ENCODE results near the gene TMEM220. TPM values are rescaled to one million over a fixed set of nuclear protein-coding genes. Genes with fewer than 3 reads are reported as not detected.
A peak's percentile ranks its signal among the peaks of the same experiment; 100 is the strongest.

The TMEM220 gene
- total and polyA plus RNA-seq, 2 experiments from 2014 or later, result 3.1 to 7.8 TPM

DNA sequence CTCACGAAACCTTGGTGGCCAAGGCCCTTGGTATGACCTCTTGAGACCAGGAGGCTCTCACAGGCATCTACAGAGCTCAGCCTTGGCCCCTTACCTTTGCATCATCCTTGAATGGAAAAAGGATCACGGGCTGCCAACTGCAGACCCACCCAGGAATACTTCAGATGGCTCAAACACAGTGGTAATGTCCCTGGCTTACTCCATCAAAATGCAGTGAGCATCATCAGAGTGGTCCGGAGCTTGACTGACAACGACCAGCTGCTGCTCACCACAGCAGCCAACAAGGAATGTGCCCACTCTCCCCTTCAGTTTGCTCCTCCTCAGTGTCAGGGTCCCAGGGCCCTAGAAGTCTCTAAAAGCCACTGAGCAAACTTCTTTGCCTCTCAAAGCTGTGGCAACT, 55.1 kb downstream of the TMEM220 start (continued):
- TF ChIP-seq ZNF462 (CRISPR knock-in tag; IDR thresholded peaks at IDR 0.05) (no peak), ZNF114 (CRISPR knock-in tag; IDR thresholded peaks at IDR 0.05) (no peak), EZH2 (IDR thresholded peaks at IDR 0.05; ENCODE audit: low read depth, unreplicated experiment) (no peak), CREB1 (CRISPR knock-in tag; IDR thresholded peaks at IDR 0.05; ENCODE audit: low read depth) (no peak)

- no peak; the same call in 2 of the 3 replicates for ATAC-seq
- Histone ChIP-seq H3K9me2 (ENCODE audit: insufficient read depth) (no peaks in the 10 kb centered on the region), H3K36me3 (ENCODE audit: insufficient read depth) (peaks cover 9% of the 10 kb centered on the region; the same call in 1 of the 2 replicates), H4K20me1 (replicated peaks; ENCODE audit: insufficient read depth) (no peaks in the 10 kb centered on the region; the same call in 1 of the 2 replicates), H3K4me3 (no peak overlapping the region), H2AFZ (no peak overlapping the region), H3K4me2 (no peak overlapping the region), H3K4me1 (ENCODE audit: insufficient read depth) (no peaks in the 10 kb centered on the region), H3K27ac (ENCODE audit: low read depth) (peak overlapping the region; percentile 78), H3K27me3 (ENCODE audit: insufficient read depth) (no peaks in the 10 kb centered on the region), H3K79me2 (replicated peaks; ENCODE audit: insufficient read depth) (0 out of 2 replicates have a peak, but pooled peaks cover 4% of the 10 kb centered on the region), H3F3A (replicated peaks; ENCODE audit: low read depth) (no peaks in the 10 kb centered on the region)
- Mint-ChIP-seq H3K36me3 (ENCODE audit: low read depth) (peaks cover 41% of the 10 kb centered on the region), H3K27ac (peak overlapping the region; percentile 56; the same call in 1 of the 2 replicates), H3K4me3 (no peak overlapping the region), H3K27me3 (ENCODE audit: insufficient read depth, low read depth, poor library complexity) (peaks cover 2% of the 10 kb centered on the region), H3K4me1 (no peaks in the 10 kb centered on the region), H3K9me3 (no peaks in the 10 kb centered on the region)
- TF ChIP-seq ZNF462 (CRISPR knock-in tag; IDR thresholded peaks at IDR 0.05), result no peak
- no peak for DNase-seq (ENCODE audit: low spot score)
Observed at GRCh38 chr17:10673312-10673711, 56.5 kb downstream of the TMEM220 start.

All from GM23338 (cell line).